ENCODE measurements around the gene INPP5B.

The INPP5B gene

DNA sequence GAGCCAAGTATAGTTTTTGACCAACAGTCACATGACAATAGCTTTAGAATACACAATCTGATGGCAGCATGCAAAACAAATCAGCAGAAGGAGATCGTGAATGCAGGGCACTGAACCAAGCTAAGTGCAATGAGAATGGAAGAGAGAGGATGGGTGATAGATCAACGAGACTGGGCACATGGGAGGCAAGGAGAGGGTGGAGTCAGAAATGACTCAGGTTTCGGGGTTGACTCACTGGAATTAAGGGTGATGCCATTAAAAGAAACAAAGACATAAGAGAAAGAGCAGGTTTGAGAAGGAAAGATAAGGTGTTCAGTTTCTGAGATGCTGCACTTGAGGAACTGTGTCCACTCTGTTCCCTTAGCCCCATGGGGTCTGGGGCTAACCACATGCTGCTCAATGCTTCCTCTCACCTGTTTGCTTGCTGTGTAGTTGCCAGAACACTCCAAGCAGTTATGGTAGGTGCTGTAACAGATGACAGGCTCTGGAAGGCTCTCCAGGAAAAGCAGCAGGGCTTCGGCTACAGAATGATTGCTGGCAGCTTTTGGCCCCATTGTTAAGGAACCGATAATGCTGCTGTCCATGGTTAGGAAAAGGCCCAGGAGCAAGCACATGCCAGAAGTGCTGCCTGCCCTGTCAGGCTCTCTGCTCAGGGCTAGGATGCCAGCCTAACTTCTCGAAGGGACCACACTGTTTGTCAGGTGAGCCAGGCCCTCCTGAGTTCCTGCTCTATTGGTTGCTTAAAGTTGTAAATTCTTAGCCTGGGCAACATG, 81.3 kb downstream of the INPP5B start:
- DNase-seq: no peak

DNA sequence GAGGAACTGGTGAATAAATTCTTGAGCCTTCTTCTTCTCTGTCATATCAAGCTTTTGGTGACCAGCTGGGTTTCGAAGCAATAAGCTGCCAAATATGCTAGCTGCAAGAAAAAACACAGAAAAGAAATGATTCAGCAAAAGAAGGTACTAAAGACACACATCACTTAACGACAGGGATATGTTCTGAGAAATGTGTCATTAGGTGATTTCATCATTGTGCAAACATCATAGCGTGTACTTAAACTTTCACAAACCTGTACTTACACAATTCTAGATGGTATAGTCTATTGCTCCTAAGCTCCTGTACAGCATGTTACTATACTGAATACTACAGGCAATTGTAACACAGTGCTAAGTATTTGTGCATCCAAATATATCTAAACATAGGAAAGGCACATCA, 84.5 kb downstream of the INPP5B start:
- DNase-seq: no peak

DNA sequence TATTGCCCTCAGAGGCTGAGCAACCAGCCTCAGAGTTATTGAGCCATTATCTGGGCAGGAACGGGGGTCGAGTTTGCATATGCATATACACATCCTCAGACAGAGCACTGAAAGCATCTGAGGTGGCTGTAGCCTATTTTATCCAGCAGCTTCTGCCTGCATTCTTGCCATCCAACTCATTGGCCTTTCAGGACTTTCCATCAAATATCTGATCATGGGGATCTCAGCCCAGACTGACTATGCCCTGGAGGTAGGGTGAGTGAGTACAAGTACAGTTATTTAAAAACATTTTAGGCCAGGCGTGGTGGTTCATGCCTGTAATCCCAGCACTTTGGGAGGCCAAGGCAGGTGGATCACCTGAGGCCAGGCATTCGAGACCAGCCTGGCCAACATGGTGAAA, 85.7 kb downstream of the INPP5B start:
- no peak for DNase-seq

DNA sequence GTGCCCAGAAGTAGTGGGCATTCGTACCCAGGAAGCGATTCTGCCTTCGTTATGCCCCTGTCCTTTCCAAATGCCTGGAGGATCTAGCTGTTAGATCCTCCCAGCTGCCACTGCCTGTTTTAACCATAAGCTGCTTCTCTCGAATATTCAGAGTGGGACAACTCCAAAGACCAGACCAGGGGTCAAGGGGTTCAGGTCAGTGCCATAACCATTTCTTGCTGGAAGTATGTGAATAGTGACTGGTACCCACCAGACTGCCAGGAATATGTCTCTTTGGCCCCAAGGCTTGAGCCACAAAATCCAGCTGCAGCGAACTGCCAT, 86.5 kb downstream of the INPP5B start:
- DNase-seq: no peak

DNA sequence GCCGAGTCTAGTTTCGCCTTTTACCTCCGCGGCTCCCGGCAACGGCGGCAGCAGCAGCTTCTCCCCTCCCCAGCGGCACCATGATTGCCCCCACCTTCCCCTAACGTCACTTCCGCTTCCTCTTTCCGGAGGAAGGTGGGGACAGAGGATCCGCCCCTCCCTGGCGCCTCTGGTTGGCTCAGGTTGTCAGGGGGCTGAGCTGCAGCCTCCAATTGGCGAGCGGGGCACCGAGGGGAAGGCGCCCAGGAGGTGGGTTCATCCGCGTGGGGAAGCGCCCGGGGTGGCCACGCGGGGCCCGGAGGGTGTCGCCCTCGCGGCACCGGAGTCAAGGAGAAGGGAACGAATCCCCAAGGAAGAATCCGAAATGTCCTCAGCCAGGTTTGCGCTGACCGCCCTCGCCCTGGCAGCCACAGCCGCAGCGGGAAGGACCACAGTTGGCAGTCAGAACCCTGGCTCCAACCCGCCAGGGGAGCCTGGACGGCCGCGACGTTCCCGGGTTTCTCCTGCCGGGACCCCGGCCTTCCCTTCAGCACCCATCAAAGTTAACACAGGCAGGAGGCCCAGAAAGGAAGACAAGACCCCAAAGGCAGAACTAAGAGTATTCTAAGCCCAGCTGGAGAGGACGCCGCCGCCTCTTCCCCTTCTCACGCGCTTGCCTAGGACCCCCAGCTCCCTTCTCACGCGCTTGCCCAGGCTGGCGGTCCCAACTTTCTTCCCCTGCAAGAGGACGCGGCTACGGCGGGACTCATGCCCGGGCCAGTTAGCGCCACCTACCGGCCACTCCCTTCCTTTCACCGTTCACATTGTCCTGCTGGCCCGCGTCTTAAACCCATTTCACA, 87.1 kb downstream of the INPP5B start, which contains the start of gene MTF1:
MTF1 (minus strand) TSS at position 86 of the 839 bp plus-strand sequence. CDS start 1,934 bp downstream, outside the sequence.
- DNase-seq: peak; percentile 89 to 95 (median 92)

DNA sequence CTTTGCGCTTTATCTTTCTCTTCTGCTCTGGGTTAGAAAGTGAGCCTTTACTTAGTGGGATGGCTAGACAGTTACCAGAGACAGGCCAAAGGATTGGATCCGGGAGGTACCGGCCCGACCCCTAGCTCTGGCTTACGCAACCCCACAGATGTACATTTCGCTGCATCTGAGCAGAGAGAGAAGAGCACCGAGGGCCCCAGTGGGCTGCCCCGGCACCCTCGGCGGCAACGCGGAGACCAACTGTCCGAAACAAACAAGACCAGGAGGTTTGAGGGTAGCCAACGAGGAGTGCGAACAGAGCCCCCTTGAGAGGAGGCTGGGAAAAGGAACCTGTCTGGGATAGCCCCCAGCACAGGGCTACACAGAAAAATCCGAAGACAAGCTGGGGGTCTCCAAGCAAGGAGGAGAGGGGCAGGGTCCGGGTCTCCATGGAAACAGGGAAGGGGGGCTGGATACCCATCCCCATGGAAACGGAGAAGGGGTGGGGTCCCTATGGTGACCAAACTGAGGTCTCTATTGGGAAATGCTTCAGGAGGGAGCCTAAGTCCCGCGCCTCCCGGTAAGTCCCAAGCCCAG, 87.8 kb downstream of the INPP5B start:
- no peak for DNase-seq

DNA sequence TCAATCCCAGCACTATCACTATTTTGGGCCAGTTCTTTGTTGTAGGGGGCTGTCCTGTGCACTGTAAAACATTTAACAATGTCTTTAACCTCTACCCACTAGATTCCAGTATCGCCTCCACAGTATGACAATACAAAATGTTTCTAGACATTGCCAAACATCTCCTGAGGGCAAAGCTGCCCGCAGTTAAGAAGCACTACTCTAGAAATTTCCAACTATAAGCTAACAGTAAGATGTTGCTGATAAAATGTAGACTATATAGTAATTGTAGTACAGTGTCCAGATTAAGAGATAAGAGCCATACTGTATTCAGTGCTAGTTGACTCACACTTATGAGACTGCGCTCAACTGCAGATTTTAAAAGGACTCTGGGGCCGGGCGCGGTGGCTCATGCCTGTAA, 92.4 kb downstream of the INPP5B start:
- DNase-seq: no peak

DNA sequence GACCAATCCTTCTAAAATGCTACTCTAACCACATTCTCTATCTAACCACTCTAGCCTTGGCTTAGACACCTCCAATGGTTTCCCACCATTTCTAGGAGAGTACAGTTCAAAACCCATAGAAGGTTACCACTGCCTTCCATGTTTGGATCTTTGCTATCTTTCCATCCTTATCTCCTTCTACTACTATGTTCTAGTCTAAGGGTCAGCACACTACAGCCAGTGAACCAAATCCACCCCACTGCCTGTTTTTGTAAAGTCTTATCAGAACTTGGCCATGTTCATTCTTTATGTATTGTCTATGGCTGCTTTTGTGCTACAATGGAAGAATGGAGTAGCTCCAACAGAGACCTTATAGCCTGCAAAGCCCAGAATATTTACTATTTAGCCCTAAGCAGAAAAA, 93.7 kb downstream of the INPP5B start:
- DNase-seq: no peak

DNA sequence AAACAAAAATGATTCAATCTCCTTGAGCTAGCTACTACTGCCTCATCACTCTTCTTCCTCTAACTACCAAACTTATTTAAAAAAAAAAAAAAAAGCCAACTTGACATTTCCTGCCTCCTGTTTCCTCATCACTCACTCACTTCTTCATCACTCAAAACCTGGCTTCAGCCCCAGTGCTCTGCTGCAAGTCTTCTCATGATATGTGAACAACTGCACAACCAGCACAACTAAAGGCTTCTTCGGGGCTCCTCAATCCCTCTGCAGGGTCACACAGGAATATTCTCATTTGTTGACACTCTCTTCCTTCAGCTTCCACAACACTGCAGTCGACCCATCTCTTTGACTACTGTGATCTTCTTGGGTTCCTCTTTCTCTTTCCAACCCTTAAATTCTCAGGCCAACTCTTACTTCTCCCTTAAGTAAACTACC, 95.1 kb downstream of the INPP5B start:
- DNase-seq: no peak

DNA sequence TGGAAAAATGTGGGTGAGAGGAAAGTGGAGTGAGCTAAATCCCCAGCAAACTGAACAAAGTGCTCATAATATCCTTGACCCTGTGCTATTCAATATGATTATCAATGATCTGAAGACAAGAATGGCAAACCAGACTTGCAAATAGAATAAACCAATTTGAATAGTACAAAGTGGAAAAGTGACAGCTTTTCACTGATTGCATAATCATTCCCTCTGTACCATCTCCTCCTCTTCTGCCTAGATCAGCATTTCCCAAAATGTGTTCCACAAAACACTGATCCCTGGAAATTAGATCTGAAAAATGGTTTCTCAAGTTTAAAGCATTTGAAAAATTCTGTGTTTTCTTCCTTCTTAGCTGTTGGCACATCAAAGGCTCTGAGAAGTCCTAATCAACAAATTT, 95.6 kb downstream of the INPP5B start:
- no peak for DNase-seq

DNA sequence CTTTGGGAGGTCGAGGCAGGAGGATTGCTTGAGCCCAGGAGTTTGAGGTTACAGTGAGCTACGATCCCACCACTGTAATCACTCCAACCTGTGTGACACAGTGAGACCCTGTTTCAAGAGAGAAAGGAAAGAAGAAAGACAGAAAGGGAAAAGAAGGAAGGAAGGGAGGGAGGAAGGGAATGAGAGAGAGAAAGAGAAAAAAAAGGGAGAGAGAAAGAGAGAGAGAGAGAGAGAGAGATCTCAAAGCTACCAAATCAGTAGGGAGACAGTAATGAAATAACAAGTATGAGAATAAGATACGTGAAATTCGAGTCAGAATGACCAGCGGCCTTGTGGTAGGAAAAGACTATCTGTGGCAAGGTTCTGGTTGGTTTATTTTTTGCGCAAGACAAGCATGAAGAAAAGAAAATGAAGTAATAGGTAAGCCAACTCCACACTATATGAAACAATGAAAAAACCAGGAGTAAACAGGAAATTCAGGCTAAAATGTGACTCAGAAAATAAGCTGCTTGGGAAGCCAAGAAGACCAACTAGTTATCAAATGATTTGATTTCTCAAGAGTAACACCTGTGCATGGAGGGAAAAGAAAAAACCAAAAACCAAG, 96.4 kb downstream of the INPP5B start:
- no peak for DNase-seq

DNA sequence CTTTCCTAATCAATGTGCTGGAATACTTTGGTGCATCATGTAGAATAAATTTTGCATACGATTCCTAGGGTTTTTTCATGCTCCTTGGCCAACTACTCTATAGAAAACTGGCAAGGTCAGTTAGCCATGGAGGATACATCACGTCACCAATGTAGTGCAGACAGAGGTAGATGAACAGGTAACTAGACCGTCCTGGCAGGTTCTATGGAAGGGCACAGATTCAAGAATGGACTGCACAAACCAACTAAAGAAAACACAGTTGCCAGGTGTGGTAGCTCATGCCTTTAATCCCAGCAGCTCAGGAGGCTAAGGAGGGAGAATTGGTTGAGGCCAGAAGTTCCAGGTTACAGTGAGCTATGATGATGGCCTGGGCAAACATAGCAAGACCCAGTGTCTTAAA, 97.4 kb downstream of the INPP5B start:
- no peak for DNase-seq

DNA sequence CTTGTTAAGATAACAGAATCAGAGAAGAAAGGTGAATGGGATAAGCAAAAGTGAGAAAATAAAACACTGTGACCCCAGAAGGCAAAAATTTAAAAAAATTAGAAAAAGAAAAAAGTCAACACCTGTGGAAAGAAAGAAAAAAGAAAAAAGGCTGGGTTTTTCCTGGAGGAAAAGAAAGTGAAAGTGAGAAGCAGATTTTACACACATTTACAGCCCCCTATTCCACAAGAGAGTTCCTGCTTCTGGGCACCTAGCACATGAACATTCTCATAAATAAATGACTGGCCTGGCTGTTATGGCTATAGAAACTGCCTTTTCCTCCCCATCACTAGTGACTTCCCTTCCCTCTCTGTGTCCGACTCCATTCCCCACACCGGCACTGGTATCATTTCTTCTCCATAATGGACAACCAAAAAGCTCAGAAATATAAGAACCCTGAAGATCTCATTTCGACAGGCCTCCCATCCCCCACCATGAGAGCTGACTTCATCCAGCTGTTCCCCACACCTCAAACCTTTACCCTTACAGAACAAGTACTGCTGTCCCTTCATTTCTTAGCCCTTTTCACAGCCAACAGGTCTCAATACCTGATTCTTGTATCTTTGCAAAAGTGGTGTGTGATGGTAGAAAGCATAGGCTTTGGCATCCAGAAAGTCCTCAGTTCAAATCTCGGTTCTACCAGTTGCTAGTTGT, 100.1 kb downstream of the INPP5B start:
- DNase-seq: no peak

DNA sequence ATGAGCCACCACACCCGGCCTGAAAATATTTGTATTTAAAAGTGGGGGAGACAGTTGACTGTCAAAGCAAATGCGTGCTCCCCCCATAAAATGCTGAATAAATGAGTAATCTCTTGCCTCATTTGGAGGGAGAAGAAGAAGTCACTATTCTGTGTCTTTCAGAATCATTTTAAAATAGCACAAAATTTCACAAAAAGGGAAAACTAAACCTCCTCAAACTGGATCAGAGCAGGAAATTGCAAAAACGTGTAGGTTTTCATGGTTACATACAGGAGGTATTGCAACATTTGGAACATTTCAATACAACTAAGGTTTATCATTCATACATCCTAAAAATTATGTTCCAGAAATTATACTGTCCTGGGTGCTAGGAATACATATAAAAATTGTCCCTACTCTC, 101.1 kb downstream of the INPP5B start:
- no peak for DNase-seq

DNA sequence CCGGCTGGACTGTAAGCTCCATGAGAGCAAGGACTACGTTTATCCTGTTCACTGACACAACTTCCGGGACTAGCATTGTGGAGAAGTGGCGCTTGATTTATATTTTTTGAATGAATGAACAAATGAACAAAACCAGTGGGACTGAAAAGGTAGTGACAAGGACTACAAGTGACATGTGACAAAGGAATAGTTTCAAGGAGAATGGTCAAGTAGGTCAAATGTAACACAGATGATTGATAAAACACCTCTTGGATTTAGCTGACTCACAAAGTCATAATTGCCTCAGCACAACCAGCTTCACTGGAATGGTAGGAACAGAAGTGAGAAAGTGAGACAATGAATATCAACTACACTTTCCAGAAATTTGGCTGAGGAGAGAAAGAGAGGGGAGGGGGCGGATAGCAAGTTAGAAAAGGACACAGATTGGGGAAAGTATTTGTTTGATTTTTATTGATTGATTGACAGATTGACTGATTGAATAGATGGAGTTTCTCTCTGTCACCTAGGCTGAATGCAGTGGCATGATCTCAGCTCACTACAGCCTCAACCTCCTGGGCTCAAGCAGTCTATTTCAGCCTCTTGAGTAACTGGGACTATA, 101.7 kb downstream of the INPP5B start:
- no peak for DNase-seq

DNA sequence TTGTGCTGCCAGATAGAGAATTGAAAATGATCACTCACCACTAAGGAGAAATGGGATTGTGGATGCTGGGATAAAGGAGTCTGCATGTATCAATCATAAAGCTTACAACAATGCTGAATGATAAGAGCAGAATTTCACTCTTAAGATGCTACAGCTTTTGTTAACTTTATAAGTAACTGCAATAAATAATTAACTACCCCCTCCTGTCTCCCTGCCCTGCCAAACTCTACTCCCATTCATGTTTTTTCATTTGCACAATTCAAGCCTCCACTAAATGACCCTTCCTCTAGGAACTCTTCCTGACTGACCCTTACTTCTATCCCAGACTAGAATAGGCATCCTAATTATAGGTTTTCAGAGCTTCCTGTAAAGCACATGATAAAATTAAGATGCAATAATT, 102.3 kb downstream of the INPP5B start:
- DNase-seq: no peak

DNA sequence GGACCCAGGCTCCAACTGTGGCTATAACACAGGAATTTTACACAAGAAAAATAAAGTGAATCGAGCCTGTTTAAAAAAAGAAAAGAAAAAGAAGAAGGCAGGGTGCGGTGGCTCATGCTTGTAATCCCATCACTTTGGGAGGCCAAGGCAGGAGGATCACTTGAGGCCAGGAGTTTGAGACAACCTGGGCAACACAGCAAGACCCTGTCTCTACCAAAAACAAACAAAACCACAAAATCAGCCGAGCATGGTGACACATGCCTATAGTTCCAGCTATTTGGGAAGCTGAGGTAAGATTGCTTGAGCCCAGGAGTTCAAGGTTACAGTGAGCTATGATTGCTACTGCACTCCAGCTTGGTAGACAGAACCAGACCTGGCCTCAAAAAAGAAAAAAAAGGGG, 105.2 kb downstream of the INPP5B start:
- no peak for DNase-seq

DNA sequence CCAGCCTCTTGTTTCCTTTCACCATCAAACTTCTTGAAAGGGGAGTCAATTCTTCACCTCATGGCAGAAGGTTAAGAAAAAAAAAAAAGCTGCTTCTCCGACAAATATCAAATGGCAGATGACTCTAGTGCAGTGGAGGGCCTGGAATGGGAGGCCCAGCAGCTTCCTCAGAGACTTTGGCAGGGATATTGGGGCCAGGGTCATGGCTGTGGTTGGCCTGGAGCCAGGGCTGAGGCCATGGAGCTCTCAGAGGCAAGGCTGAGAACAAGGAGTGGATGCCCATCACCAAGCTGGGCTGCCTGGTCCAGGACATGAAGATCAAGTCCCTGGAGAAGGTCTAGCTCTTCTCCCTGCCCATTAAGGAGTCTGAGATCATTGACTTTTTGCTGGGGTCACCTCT, 106.1 kb downstream of the INPP5B start:
- DNase-seq: no peak

DNA sequence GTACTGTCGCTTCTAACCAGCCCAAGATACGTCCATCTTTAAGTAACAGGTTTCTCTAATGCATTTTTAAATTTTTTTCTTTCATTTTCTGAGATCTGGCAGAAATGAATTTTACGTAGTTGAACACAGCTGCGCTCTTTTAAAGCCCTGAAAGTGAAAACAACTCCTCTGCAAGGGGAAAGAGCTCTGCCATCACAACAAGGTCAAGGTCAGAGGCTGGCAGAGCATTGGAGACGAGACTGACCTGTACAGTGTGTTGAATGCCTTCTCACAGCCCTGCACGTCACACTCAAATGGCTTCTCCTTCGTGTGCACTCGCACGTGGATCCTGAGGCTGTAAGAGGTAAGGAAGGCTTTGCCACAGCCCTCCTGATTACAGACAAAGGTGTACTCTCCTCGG, 107.2 kb downstream of the INPP5B start:
- no peak for DNase-seq

DNA sequence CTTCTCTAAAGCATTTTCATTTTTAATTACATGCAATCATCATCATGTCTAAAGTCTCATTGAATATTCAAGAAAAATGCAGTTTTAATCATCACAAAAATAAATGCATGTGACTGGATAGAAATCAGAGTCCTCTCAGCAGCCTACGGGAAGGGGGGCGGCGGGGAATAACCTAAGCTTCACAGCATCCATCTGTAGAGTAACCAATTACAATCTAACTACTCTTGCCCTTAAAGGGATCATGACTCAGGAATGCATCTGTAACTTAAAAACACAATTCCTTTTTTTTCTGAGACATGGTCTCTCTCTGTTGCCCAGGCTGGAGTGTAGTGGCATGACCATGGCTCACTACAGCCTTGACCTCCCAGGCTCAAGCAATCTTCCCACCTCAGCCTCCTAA, 110.1 kb downstream of the INPP5B start:
- DNase-seq: no peak

DNA sequence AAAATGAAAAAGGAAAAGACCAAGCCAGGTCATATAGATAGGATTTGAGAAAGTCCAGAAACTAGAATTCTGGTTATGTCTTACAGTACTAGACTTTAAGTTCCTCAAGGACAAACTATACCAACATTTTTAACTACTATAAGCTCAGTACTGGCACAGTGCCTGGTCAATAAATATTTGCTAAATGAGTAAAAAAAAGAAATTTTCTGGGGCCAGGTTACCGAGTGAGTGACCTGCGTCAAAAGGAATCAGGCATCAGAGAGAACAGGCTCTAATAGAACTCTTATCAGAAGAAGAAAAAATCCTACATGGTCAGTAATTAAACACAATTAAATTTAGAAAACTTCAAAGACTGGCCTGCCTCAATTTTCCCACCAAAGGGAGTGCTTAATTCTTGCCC, 115.0 kb downstream of the INPP5B start:
- DNase-seq: no peak

DNA sequence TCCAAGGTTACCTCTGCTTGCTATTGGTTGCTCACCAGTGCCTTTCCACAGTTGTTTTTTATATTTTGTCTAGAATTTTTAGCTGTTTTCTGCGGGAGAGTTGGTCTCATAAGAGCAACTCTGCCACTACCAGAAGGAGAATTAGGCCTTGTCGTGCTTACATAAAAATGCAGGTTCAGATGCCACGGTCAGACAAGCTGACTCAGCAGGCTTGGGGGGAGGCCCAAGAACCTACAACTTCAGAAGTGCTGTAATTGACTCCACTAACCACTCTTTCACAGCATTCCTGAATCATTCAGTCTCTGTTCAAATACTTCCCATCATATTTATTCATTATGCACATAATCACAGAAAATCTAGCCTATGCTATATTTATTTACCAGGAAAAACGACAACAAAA, 115.7 kb downstream of the INPP5B start:
- DNase-seq: no peak

All from activated CD4-positive, CD25-positive, alpha-beta regulatory T cell (primary cell).